Measurements from ENCODE around the gene LGI1. TPM values are rescaled to one million over a fixed set of nuclear protein-coding genes. Genes with fewer than 3 reads are reported as not detected.

The LGI1 gene
- polyA plus RNA-seq, 1 experiment: not detected

DNA sequence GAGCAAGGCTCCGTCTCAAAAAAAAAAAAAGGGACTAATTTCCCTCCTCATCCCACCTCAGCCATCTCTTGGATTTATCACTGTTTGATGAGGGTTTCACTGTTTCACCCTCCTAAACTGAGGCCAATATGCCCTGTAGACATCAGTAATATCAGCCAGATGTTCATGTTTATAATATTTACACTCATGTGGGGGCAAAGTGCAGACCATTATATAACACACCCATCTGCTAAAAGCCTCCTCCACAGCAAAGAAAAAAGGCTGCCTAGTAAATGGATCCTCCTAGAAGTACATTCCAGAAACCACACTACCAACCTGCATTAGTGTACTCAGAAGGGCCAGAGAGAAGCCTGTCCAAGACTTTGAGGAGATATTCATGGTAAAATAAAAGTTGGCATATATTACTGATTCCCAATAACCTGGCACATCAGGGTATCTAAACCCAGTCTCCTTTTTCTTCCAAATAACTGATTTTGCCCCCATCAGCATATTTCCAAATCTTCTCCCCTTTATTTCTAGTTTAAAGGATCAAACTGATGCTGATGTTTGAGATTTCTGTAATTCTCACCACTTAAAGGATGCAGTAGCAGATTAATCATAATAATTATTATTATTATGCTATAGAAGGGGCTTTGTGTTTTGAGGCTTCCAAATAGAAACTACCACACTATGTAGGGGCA lies 55.1 kb downstream of the LGI1 start:
- no peaks in the 10 kb centered on the region for H3K36me3 ChIP-seq (ENCODE audit: control insufficient read depth, insufficient read depth, low read length)
- ChIA-PET CTCF (interaction anchor here (1.0 to 6.5 kb wide), 4 partner anchors 8 to 259 kb away, joined by 4 to 48 read pairs (median 21); partner anchors contain the start of gene FRA10AC1), POLR2A (no interaction called here)

DNA sequence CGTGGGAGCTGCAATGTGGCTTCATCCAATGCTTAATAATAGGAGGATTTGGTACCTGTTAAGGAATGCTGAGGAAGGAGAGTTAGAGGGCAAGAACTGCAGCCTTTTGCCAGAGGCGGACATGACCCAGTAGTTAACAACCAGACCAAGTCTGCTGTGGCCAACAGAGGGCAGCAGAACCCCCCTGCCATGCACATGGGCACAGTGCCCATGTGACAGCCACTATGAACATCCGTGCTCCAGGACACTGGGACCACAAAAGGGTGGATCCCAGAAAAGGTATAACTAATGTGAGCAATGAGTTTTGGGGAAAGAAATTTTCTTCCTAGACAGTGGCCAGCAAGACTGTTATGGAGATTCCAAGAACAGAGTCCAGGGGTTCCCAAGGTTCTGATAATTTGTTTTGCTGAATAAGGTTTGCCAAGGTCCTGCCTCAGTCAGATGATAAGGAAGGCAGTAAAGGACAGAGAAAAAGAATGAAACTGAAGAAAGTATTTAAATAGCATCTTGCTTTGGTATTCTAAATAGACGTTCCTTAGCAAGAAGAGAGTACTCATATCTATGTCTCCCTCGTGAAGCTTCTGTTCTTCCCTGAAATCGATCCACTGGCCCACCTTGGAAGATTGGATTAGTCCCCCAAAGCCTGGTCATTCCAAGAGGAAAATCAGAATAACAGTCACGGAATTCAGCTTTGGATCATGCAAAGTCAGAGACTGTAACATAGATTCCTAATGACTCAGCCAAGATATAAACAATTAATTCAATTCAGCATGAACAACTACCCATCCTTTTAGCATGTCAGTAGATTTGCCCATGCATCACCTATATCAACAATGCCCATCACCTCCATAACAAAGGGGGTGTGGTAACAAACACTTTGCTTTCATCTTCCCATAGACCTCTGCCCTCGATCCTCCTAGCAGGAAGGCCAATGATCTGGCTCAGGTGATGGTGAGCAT lies 56.0 kb downstream of the LGI1 start:
- CTCF ChIA-PET: interaction anchor here (0.6 to 6.5 kb wide), 9 partner anchors 9 to 260 kb away, joined by 3 to 81 read pairs (median 12); partner anchors contain the start of gene FRA10AC1
- POLR2A ChIA-PET: no interaction called here
- H3K36me3 ChIP-seq (ENCODE audit: control insufficient read depth, insufficient read depth, low read length): no peaks in the 10 kb centered on the region
- TF ChIP-seq, protein P1, sequence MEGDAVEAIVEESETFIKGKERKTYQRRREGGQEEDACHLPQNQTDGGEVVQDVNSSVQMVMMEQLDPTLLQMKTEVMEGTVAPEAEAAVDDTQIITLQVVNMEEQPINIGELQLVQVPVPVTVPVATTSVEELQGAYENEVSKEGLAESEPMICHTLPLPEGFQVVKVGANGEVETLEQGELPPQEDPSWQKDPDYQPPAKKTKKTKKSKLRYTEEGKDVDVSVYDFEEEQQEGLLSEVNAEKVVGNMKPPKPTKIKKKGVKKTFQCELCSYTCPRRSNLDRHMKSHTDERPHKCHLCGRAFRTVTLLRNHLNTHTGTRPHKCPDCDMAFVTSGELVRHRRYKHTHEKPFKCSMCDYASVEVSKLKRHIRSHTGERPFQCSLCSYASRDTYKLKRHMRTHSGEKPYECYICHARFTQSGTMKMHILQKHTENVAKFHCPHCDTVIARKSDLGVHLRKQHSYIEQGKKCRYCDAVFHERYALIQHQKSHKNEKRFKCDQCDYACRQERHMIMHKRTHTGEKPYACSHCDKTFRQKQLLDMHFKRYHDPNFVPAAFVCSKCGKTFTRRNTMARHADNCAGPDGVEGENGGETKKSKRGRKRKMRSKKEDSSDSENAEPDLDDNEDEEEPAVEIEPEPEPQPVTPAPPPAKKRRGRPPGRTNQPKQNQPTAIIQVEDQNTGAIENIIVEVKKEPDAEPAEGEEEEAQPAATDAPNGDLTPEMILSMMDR (IDR thresholded peaks at IDR 0.05; ENCODE audit: insufficient read depth, low read depth, low read length): peak; percentile 56
- no peak for DNase-seq (ENCODE audit: low read depth)
- H3K27me3 ChIP-seq (ENCODE audit: control insufficient read depth, insufficient read depth, low read length): peaks cover 6% of the 10 kb centered on the region
- H3K4me3 ChIP-seq (ENCODE audit: low read depth, low read length): no peak overlapping the region

More for the DNA sequence above, 55.1 kb downstream of the LGI1 start:
- TF ChIP-seq, protein P1 (IDR thresholded peaks at IDR 0.05; ENCODE audit: insufficient read depth, low read depth, low read length): no peak
- Histone ChIP-seq H3K27me3 (ENCODE audit: control insufficient read depth, insufficient read depth, low read length) (peaks cover 1% of the 10 kb centered on the region), H3K4me3 (ENCODE audit: low read depth, low read length) (no peak overlapping the region)
- DNase-seq (ENCODE audit: low read depth): no peak

- CTCF ChIA-PET: interaction anchor here (0.6 to 6.5 kb wide), 25 partner anchors 10 to 506 kb away, joined by 3 to 81 read pairs (median 5); partner anchors contain the start of gene FRA10AC1
- DNase-seq (ENCODE audit: low read depth): no peak
- POLR2A ChIA-PET: interaction anchor here (1.0 kb wide), 1 partner anchor 113 kb away, joined by 3 read pairs; the partner anchor contains the start of gene FRA10AC1
Measured at GRCh38 chr10:93815304-93816096, 57.8 kb downstream of the LGI1 start.

DNA sequence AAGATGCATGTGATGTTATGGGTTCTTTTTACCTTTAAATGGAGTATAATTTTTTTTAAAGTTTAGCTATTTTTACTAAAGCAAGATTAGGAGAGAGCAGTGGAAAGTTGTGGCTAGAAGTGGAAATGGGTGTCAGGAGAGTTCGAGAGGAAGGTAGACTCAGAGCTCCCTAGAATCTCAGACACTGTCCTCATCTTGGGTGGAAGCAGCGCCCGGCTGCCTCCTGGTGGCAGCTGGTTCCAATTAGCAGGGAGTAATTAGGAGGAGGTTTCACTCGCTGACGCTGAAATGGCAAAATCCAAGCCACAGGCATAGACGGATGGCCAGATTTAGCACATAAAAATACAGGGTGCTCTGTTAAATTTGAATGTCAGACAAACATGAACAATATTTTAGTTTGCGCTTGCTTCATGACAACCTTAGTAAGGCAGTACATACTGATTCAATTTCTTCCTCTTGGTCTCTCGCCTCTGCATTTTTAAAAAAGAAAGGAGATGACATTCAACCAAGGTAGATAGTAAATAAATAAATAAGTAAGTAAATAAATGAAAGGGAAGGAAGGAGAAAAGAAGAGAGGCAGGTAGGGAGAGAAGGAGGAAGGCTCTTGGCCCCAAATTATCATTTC lies 58.5 kb downstream of the LGI1 start:
- ChIA-PET POLR2A (interaction anchor here (1.0 kb wide), 1 partner anchor 114 kb away, joined by 3 read pairs; the partner anchor contains the start of gene FRA10AC1), CTCF (interaction anchor here (0.5 to 6.5 kb wide), 23 partner anchors 9 to 505 kb away, joined by 3 to 81 read pairs (median 5); partner anchors contain the start of gene FRA10AC1)
- Histone ChIP-seq H3K4me3 (ENCODE audit: low read depth, low read length) (no peak overlapping the region), H3K36me3 (ENCODE audit: control insufficient read depth, insufficient read depth, low read length) (no peaks in the 10 kb centered on the region), H3K27me3 (ENCODE audit: control insufficient read depth, insufficient read depth, low read length) (peaks cover 6% of the 10 kb centered on the region)
- TF ChIP-seq, protein P1 (IDR thresholded peaks at IDR 0.05; ENCODE audit: insufficient read depth, low read depth, low read length): peak; percentile 72
- DNase-seq (ENCODE audit: low read depth): peak; percentile 22

More at GRCh38 chr10:93815304-93816096, 57.8 kb downstream of the LGI1 start:
- Histone ChIP-seq H3K4me3 (ENCODE audit: low read depth, low read length) (no peak overlapping the region), H3K27me3 (ENCODE audit: control insufficient read depth, insufficient read depth, low read length) (peaks cover 6% of the 10 kb centered on the region), H3K36me3 (ENCODE audit: control insufficient read depth, insufficient read depth, low read length) (no peaks in the 10 kb centered on the region)
- TF ChIP-seq, protein P1 (IDR thresholded peaks at IDR 0.05; ENCODE audit: insufficient read depth, low read depth, low read length): 0 out of 2 replicates have a peak, but pooled peaks have one; percentile 6
